PC-3 (cell line): Measurements from ENCODE around the gene MYO3A. TPM values are rescaled to one million over a fixed set of nuclear protein-coding genes. Genes with fewer than 3 reads are reported as not detected.

Experiments
- ATAC-seq: fragments of 200-7000 bp; cut with Tn5 transposase; 2 replicates; pipeline ENCODE4 v1.9.1; 2020; ENCODE audit warnings: mild to moderate bottlenecking, moderate library complexity
- BruUV-seq: library from RNA; stranded (reverse); fragments of 400-500 nt; replicated peaks from 2 replicates; lab custom pipeline; 2021; lab: Mats Ljungman, UMichigan
- CTCF ChIA-PET: fragments of 300-600 bp; sonication (Branson Sonifier 250); formaldehyde crosslinking; loops from one replicate; lab custom pipeline; 2022; ENCODE audit warnings: antibody characterized with exemption; lab: Charles Lee
- POLR2A ChIA-PET: fragments of 300-600 bp; sonication (Branson Sonifier 250); formaldehyde crosslinking; loops from one replicate; lab custom pipeline; 2022; ENCODE audit warnings: antibody characterized with exemption; ENCODE audit not compliant: unreplicated experiment; lab: Charles Lee
- DNase-seq: peaks from one replicate; pipeline ENCODE4 v3.0.0-alpha.2; 2015
- H2AFZ ChIP-seq: fragments of 300-600 bp; sonication (generic); 2 replicates; pipeline ENCODE4 v1.6.0; 2016; ENCODE audit warnings: antibody characterized with exemption, low read length
- H3F3A ChIP-seq: fragments of 300-600 bp; sonication (generic); one replicate; pipeline ENCODE4 v1.6.0; 2017; ENCODE audit warnings: antibody characterized with exemption, low read length, control low read depth, mild to moderate bottlenecking; ENCODE audit not compliant: unreplicated experiment
- H3K27ac ChIP-seq: fragments of 300-600 bp; sonication (generic); 2 replicates; pipeline ENCODE4 v1.5.1; 2016; ENCODE audit warnings: mild to moderate bottlenecking, low read length
- H3K27me3 ChIP-seq: fragments of 300-600 bp; sonication (generic); 2 replicates; pipeline ENCODE4 v1.6.1; 2016; ENCODE audit warnings: low read length, mixed read lengths
- H3K36me3 ChIP-seq: fragments of 300-600 bp; sonication (generic); 2 replicates; pipeline ENCODE4 v1.6.1; 2016; ENCODE audit warnings: low read depth, mixed run types, low read length, mixed read lengths
- H3K4me1 ChIP-seq: fragments of 300-600 bp; sonication (generic); 2 replicates; pipeline ENCODE4 v1.5.1; 2016; ENCODE audit warnings: low read length; ENCODE audit not compliant: insufficient read depth
- H3K4me2 ChIP-seq: fragments of 300-600 bp; sonication (generic); 2 replicates; pipeline ENCODE4 v1.6.0; 2016; ENCODE audit warnings: low read length
- H3K4me3 ChIP-seq: fragments of 300-600 bp; sonication (generic); 2 replicates; pipeline ENCODE4 v1.5.1; 2016; ENCODE audit warnings: mild to moderate bottlenecking, low read length, mixed read lengths
- H3K79me2 ChIP-seq: fragments of 300-600 bp; sonication (generic); 2 replicates; pipeline ENCODE4 v1.6.1; 2017; ENCODE audit warnings: low read length, mixed read lengths
- H3K9ac ChIP-seq: fragments of 300-600 bp; sonication (generic); 2 replicates; pipeline ENCODE4 v1.6.0; 2016; ENCODE audit warnings: mild to moderate bottlenecking, low read length
- H3K9me2 ChIP-seq: fragments of 300-600 bp; sonication (generic); replicated peaks from 2 replicates; pipeline ENCODE4 v1.6.1; 2016; ENCODE audit warnings: mixed run types, low read length, mixed read lengths
- H3K9me3 ChIP-seq: fragments of 300-600 bp; sonication (generic); 2 replicates; pipeline ENCODE4 v1.6.1; 2016; ENCODE audit warnings: low read length, mixed read lengths
- H4K20me1 ChIP-seq: fragments of 300-600 bp; sonication (generic); 2 replicates; pipeline ENCODE4 v1.6.1; 2016; ENCODE audit warnings: low read length, mixed read lengths
- EZH2 ChIP-seq: fragments of 300-600 bp; sonication (generic); IDR thresholded peaks from one replicate; pipeline ENCODE4 v1.6.1; 2017; ENCODE audit warnings: antibody characterized with exemption, mild to moderate bottlenecking, low read length; ENCODE audit not compliant: unreplicated experiment
- EZH2phosphoT487 ChIP-seq: fragments of 300-600 bp; sonication (generic); IDR thresholded peaks from 2 replicates; pipeline ENCODE4 v1.6.1; 2018; ENCODE audit warnings: mild to moderate bottlenecking, antibody characterized with exemption, low read length, borderline replicate concordance
- intact Hi-C: fragments of 100-400 bp; cut with micrococcal nuclease; formaldehyde crosslinking; loops from 2 replicates; pipeline ENCODE4 v1.9.0; 2023
- total RNA-seq: library from RNA; depleted of rRNA; stranded (reverse); fragments of >200 nt; gene quantifications from 2 replicates; pipeline ENCODE4 v1.2.3, GENCODE V29; 2014
- TF ChIP-seq, protein P1 (sequence below): fragments of 300-600 bp; sonication (generic); conservative IDR thresholded peaks from 2 replicates; pipeline ENCODE4 v1.5.1; 2017; ENCODE audit warnings: antibody characterized with exemption, low read depth, mild to moderate bottlenecking, low read length

Gene MYO3A
- total RNA-seq, 1 experiment from 2014 or later: not detected

DNA sequence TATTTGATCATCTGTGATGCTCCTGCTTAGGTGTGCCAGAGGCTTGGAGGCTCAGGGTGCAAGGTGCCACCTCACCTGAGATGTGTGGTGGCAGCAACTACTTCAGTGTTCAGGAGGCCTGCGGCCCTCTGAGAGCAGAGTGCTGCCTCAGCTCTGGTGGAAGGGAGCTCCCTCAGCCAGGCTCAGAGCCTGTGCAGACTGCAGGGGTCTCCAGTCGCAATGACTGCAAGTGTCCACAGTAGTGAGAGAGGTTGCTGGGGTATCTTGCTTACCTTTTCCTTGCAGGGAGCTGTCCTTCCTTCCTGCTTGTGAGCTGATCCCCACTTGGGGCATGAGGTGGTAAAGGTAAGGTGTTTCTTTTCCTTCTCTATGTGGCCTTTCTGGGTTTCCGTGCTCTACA lies 151.5 kb downstream of the MYO3A start:
- no TSS peak for BruUV-seq

DNA sequence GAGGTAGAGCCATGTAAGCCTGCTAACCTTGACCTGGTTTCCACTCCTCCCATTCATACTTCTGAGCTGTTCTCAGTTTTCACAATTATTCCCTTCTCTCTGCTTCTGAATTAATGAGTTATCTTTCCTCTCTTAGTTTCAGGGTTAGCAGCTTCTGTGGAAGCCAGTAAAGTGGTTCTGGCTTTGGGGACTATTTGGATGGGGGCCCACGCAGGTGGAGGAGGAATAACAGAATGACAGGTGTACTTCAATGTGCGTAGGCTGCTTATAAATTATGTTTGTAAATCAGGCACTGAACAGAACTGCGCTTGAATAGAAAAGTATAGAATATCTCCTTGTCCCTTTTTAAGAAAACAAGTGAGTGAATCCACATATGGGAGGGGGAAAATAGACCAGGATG lies 153.6 kb downstream of the MYO3A start:
- Histone ChIP-seq H3K27ac (no peak overlapping the region), H4K20me1 (no peaks in the 10 kb centered on the region), H3K4me3 (no peak overlapping the region), H3K4me2 (no peak overlapping the region), H3K79me2 (no peaks in the 10 kb centered on the region), H3K36me3 (no peaks in the 10 kb centered on the region), H3F3A (no peaks in the 10 kb centered on the region), H3K9ac (no peak overlapping the region), H3K9me2 (no peaks in the 10 kb centered on the region), H3K27me3 (no peaks in the 10 kb centered on the region), H2AFZ (no peak overlapping the region), H3K4me1 (no peaks in the 10 kb centered on the region), H3K9me3 (no peaks in the 10 kb centered on the region)
- CTCF ChIA-PET: no interaction called here
- POLR2A ChIA-PET: no interaction called here
- intact Hi-C loops: no loop called here
- no TSS peak for BruUV-seq
- DNase-seq (no peak), ATAC-seq (no peak)
- TF ChIP-seq EZH2phosphoT487 (no peak), EZH2 (no peak)
- TF ChIP-seq, protein P1, sequence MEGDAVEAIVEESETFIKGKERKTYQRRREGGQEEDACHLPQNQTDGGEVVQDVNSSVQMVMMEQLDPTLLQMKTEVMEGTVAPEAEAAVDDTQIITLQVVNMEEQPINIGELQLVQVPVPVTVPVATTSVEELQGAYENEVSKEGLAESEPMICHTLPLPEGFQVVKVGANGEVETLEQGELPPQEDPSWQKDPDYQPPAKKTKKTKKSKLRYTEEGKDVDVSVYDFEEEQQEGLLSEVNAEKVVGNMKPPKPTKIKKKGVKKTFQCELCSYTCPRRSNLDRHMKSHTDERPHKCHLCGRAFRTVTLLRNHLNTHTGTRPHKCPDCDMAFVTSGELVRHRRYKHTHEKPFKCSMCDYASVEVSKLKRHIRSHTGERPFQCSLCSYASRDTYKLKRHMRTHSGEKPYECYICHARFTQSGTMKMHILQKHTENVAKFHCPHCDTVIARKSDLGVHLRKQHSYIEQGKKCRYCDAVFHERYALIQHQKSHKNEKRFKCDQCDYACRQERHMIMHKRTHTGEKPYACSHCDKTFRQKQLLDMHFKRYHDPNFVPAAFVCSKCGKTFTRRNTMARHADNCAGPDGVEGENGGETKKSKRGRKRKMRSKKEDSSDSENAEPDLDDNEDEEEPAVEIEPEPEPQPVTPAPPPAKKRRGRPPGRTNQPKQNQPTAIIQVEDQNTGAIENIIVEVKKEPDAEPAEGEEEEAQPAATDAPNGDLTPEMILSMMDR: no peak

More for the DNA sequence above, 151.5 kb downstream of the MYO3A start:
- no peaks in the 10 kb centered on the region for H3K27me3 ChIP-seq
- H3K9me2 ChIP-seq: no peaks in the 10 kb centered on the region
- H3K27ac ChIP-seq: no peak overlapping the region
- ChIA-PET POLR2A (no interaction called here), CTCF (no interaction called here)
- no peak overlapping the region for H2AFZ ChIP-seq
- H3K4me3 ChIP-seq: no peak overlapping the region
- no peaks in the 10 kb centered on the region for H3K36me3 ChIP-seq
- no peaks in the 10 kb centered on the region for H4K20me1 ChIP-seq
- intact Hi-C loops: no loop called here
- H3K4me2 ChIP-seq: no peak overlapping the region
- TF ChIP-seq EZH2 (no peak), EZH2phosphoT487 (no peak)
- H3F3A ChIP-seq: no peaks in the 10 kb centered on the region
- H3K4me1 ChIP-seq: no peaks in the 10 kb centered on the region
- ATAC-seq (no peak), DNase-seq (no peak)
- H3K79me2 ChIP-seq: no peaks in the 10 kb centered on the region
- H3K9ac ChIP-seq: no peak overlapping the region
- H3K9me3 ChIP-seq: no peaks in the 10 kb centered on the region

DNA sequence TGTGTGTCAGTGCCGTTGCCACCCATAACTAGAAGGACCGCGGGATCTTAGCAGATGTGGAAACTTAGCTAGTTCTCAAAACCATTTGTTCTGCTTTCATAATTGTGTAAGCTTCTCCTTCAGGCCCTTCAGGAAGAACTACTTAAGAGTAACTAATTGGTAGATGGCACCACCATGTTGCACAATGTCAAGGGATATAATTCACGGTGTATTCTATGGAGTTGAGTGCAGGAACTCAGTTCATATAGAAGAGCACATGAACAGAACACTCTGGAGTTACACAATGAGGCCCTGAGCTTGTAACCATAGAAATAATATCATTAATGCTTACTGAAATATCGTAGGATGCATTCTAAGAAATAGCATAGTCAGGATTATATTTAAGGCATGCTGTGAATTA lies 156.0 kb downstream of the MYO3A start:
- Histone ChIP-seq H3K79me2 (no peaks in the 10 kb centered on the region), H3F3A (no peaks in the 10 kb centered on the region), H3K4me1 (no peaks in the 10 kb centered on the region), H3K9me2 (no peaks in the 10 kb centered on the region), H2AFZ (no peak overlapping the region), H3K4me2 (no peak overlapping the region), H3K27ac (no peak overlapping the region), H4K20me1 (no peaks in the 10 kb centered on the region), H3K4me3 (no peak overlapping the region), H3K36me3 (no peaks in the 10 kb centered on the region), H3K9ac (no peak overlapping the region), H3K27me3 (no peaks in the 10 kb centered on the region), H3K9me3 (no peaks in the 10 kb centered on the region)
- BruUV-seq: no TSS peak
- no peak for TF ChIP-seq EZH2
- TF ChIP-seq, protein P1: no peak
- TF ChIP-seq EZH2phosphoT487: no peak
- DNase-seq: no peak
- no peak for ATAC-seq
- POLR2A ChIA-PET: no interaction called here
- CTCF ChIA-PET: no interaction called here
- intact Hi-C loops: no loop called here
